Hepatocyte (in vitro differentiated cells): Measurements from ENCODE around the gene WNT2. TPM values are rescaled to one million over a fixed set of nuclear protein-coding genes. Genes with fewer than 3 reads are reported as not detected.
"Not testable (repeated sequence)": the region's sequence is repeated elsewhere in the genome, so short reads cannot be mapped to it uniquely, and the experiment has no call there.

Experiments used
- DNase-seq: peaks from one replicate; pipeline ENCODE4 v3.0.0-alpha.2; 2016; ENCODE audit warnings: low spot score
- H2AFZ ChIP-seq: fragments of 200-600 bp; sonication (generic); 2 replicates; pipeline ENCODE4 v1.6.0; 2016; ENCODE audit warnings: antibody characterized with exemption, mild to moderate bottlenecking
- H3K27ac ChIP-seq: fragments of 200-600 bp; sonication (generic); 2 replicates; pipeline ENCODE4 v1.5.1; 2016; ENCODE audit warnings: mild to moderate bottlenecking
- H3K27me3 ChIP-seq: fragments of 200-600 bp; sonication (generic); 2 replicates; pipeline ENCODE4 v1.6.1; 2016
- H3K36me3 ChIP-seq: fragments of 200-600 bp; sonication (generic); replicated peaks from 2 replicates; pipeline ENCODE4 v1.5.1; 2016; ENCODE audit warnings: low read depth; ENCODE audit not compliant: insufficient read depth
- H3K4me1 ChIP-seq: fragments of 200-600 bp; sonication (generic); 2 replicates; pipeline ENCODE4 v1.5.1; 2016; ENCODE audit warnings: mild to moderate bottlenecking, moderate library complexity; ENCODE audit not compliant: insufficient read depth
- H3K4me2 ChIP-seq: fragments of 200-600 bp; sonication (generic); 2 replicates; pipeline ENCODE4 v1.6.0; 2016
- H3K4me3 ChIP-seq: fragments of 200-600 bp; sonication (generic); 2 replicates; pipeline ENCODE4 v1.5.1; 2016; ENCODE audit warnings: mild to moderate bottlenecking
- H3K79me2 ChIP-seq: fragments of 200-600 bp; sonication (generic); 2 replicates; pipeline ENCODE4 v1.6.0; 2017; ENCODE audit warnings: mild to moderate bottlenecking
- H3K9me2 ChIP-seq: fragments of 200-600 bp; sonication (generic); replicated peaks from 2 replicates; pipeline ENCODE4 v1.6.0; 2017; ENCODE audit warnings: mild to moderate bottlenecking; ENCODE audit not compliant: insufficient read depth
- H3K9me3 ChIP-seq: fragments of 200-600 bp; sonication (generic); 2 replicates; pipeline ENCODE4 v1.5.1; 2016; ENCODE audit warnings: low read depth, mild to moderate bottlenecking
- H4K20me1 ChIP-seq: fragments of 200-600 bp; sonication (generic); 2 replicates; pipeline ENCODE4 v1.6.0; 2016; ENCODE audit warnings: mild to moderate bottlenecking; ENCODE audit not compliant: insufficient read depth, poor library complexity, severe bottlenecking
- CTCF ChIP-seq: fragments of 200-600 bp; sonication (generic); IDR thresholded peaks from 2 replicates; pipeline ENCODE4 v1.5.1; 2016; ENCODE audit warnings: antibody characterized with exemption, mild to moderate bottlenecking; ENCODE audit not compliant: poor library complexity
- EZH2 ChIP-seq: fragments of 200-600 bp; sonication (generic); IDR thresholded peaks from 2 replicates; pipeline ENCODE4 v1.6.1; 2016; ENCODE audit warnings: antibody characterized with exemption, mild to moderate bottlenecking, borderline replicate concordance
- EZH2phosphoT487 ChIP-seq: fragments of 200-600 bp; sonication (generic); IDR thresholded peaks from one replicate; pipeline ENCODE4 v1.6.1; 2018; ENCODE audit warnings: antibody characterized with exemption, mild to moderate bottlenecking, low read depth, moderate library complexity; ENCODE audit not compliant: unreplicated experiment, severe bottlenecking
- WGBS: methylation state at CpG from one replicate; pipeline ENCODE4 v1.1.6; 2016; ENCODE audit warnings: low lambda C conversion rate; ENCODE audit errors: missing lambda C conversion rate; 5-methylcytosine and 5-hydroxymethylcytosine counted together
- polyA plus RNA-seq: library from polyadenylated mRNA; unstranded; fragments of >200 nt; fragmentation: Nextera tagmentation; extraction: Ambion mirVana; gene quantifications from 2 replicates; pipeline ENCODE4 v1.2.1, GENCODE V29; 2016
- total RNA-seq: library from RNA; depleted of rRNA; stranded (reverse); fragments of >200 nt; gene quantifications from 2 replicates; pipeline ENCODE4 v1.2.3, GENCODE V29; 2014

The WNT2 gene
- total and polyA plus RNA-seq, 2 experiments from 2014 or later: 17.6 to 26.3 TPM

GRCh38 chr7:117308891-117309290, 14.0 kb downstream of the WNT2 start:
- DNase-seq: no peak
- H4K20me1 ChIP-seq: no peaks in the 10 kb centered on the region
- no peaks in the 10 kb centered on the region for H3K4me1 ChIP-seq
- H2AFZ ChIP-seq: no peak overlapping the region
- H3K27ac ChIP-seq: no peak overlapping the region
- TF ChIP-seq CTCF (no peak), EZH2 (no peak), EZH2phosphoT487 (no peak)
- H3K27me3 ChIP-seq: no peaks in the 10 kb centered on the region
- H3K9me3 ChIP-seq: no peaks in the 10 kb centered on the region
- WGBS: 96% methylated on average over 1 of the region's 1 CpG
- no peak overlapping the region for H3K4me2 ChIP-seq
- H3K79me2 ChIP-seq: no peaks in the 10 kb centered on the region
- H3K36me3 ChIP-seq: no peaks in the 10 kb centered on the region
- H3K9me2 ChIP-seq: no peaks in the 10 kb centered on the region
- no peak overlapping the region for H3K4me3 ChIP-seq

DNA sequence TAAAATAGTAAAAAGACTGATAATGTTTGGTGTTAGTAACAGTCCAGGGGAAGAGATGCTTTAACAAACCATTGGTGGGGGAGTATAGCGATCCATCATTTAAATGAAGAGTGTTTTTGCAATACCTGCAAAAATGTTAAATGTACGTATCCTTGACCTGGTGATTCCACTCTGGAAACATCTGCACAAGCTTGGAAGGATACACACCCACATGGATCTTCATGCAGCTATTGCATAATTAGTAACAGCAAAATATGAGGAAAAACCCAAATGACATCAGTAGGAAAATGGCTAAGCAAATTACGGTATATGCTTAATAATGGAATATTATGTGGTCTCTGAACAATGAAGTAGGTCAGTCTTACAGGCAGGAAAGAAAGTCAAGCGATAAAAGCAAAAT, 20.5 kb downstream of the WNT2 start:
- H3K9me2 ChIP-seq: no peaks in the 10 kb centered on the region
- H3K4me3 ChIP-seq: no peak overlapping the region
- no peaks in the 10 kb centered on the region for H3K4me1 ChIP-seq
- H3K79me2 ChIP-seq: no peaks in the 10 kb centered on the region
- H4K20me1 ChIP-seq: no peaks in the 10 kb centered on the region
- H2AFZ ChIP-seq: no peak overlapping the region
- H3K36me3 ChIP-seq: no peaks in the 10 kb centered on the region
- 91% methylated on average over 4 of the region's 4 CpGs for WGBS
- TF ChIP-seq EZH2 (no peak), EZH2phosphoT487 (no peak), CTCF (no peak)
- no peak for DNase-seq
- no peak overlapping the region for H3K4me2 ChIP-seq
- no peaks in the 10 kb centered on the region for H3K27me3 ChIP-seq
- no peak overlapping the region for H3K27ac ChIP-seq
- H3K9me3 ChIP-seq: no peaks in the 10 kb centered on the region

GRCh38 chr7:117300506-117300905, 22.4 kb downstream of the WNT2 start:
- not testable (repeated sequence) for H4K20me1 ChIP-seq, H3K4me2 ChIP-seq, H2AFZ ChIP-seq, H3K4me3 ChIP-seq, H3K27ac ChIP-seq, H3K79me2 ChIP-seq, H3K4me1 ChIP-seq, H3K36me3 ChIP-seq, H3K9me2 ChIP-seq, H3K9me3 ChIP-seq, H3K27me3 ChIP-seq, DNase-seq
- 95% methylated on average over 5 of the region's 5 CpGs for WGBS

- WGBS: 94% methylated on average over 12 of the region's 12 CpGs
- H3K9me3 ChIP-seq: no peaks in the 10 kb centered on the region
- TF ChIP-seq CTCF (no peak), EZH2 (no peak), EZH2phosphoT487 (no peak)
Observed at GRCh38 chr7:117297606-117298005, 25.3 kb downstream of the WNT2 start.

More at GRCh38 chr7:117297606-117298005, 25.3 kb downstream of the WNT2 start:
- Histone ChIP-seq H3K27me3 (no peaks in the 10 kb centered on the region), H3K36me3 (no peaks in the 10 kb centered on the region), H3K79me2 (no peaks in the 10 kb centered on the region), H3K9me2 (no peaks in the 10 kb centered on the region), H3K4me3 (no peak overlapping the region), H4K20me1 (no peaks in the 10 kb centered on the region), H3K27ac (no peak overlapping the region), H3K4me1 (no peaks in the 10 kb centered on the region), H3K4me2 (no peak overlapping the region), H2AFZ (no peak overlapping the region)
- no peak for DNase-seq
